ENCODE measurements around the gene SLC26A1. TPM values are rescaled to one million over a fixed set of nuclear protein-coding genes. Genes with fewer than 3 reads are reported as not detected.

The SLC26A1 gene
- total RNA-seq, 3 donors from 2014 or later: 0.33 to 0.48 (median 0.44) TPM

DNA sequence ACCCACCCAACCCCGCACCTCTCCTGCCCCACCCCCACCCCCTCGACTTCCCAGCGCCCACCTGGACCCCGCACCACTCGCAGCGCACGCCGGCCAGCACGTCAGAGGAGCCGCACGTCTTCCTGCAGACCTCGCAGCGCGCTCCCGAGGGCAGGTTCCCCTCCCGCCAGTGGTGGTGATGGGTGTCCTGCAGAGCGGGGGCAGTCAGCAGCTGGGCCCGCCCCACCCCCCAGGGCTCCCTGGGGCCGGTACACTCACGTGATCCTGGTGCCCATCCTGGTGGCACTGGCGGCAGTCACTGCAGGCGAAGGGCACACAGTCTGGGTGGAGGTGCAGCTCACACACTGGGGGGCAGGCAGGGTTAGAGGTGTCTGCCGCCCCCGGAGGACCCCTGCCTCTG is 25.0 kb downstream of the SLC26A1 start:
- H3K27ac ChIP-seq: no peak overlapping the region
- peaks cover 16% of the 10 kb centered on the region in 2 donors for H3K4me1 ChIP-seq
- TF ChIP-seq POLR2A (IDR thresholded peaks at IDR 0.05) (no peak), POLR2AphosphoS5 (IDR thresholded peaks at IDR 0.05) (no peak)
- TF ChIP-seq, protein P1, sequence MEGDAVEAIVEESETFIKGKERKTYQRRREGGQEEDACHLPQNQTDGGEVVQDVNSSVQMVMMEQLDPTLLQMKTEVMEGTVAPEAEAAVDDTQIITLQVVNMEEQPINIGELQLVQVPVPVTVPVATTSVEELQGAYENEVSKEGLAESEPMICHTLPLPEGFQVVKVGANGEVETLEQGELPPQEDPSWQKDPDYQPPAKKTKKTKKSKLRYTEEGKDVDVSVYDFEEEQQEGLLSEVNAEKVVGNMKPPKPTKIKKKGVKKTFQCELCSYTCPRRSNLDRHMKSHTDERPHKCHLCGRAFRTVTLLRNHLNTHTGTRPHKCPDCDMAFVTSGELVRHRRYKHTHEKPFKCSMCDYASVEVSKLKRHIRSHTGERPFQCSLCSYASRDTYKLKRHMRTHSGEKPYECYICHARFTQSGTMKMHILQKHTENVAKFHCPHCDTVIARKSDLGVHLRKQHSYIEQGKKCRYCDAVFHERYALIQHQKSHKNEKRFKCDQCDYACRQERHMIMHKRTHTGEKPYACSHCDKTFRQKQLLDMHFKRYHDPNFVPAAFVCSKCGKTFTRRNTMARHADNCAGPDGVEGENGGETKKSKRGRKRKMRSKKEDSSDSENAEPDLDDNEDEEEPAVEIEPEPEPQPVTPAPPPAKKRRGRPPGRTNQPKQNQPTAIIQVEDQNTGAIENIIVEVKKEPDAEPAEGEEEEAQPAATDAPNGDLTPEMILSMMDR (IDR thresholded peaks at IDR 0.05): no peak
- no peak overlapping the region for H3K4me3 ChIP-seq
- H3K36me3 ChIP-seq: no peaks in the 10 kb centered on the region
- no peak for DNase-seq (ENCODE audit: low spot score in 2 of 2)
- intact Hi-C loops (cut with DNase I; ENCODE audit: low total_unique reads): no loop called here
- no peaks in the 10 kb centered on the region for H3K27me3 ChIP-seq
- no peaks in the 10 kb centered on the region for H3K9me3 ChIP-seq

DNA sequence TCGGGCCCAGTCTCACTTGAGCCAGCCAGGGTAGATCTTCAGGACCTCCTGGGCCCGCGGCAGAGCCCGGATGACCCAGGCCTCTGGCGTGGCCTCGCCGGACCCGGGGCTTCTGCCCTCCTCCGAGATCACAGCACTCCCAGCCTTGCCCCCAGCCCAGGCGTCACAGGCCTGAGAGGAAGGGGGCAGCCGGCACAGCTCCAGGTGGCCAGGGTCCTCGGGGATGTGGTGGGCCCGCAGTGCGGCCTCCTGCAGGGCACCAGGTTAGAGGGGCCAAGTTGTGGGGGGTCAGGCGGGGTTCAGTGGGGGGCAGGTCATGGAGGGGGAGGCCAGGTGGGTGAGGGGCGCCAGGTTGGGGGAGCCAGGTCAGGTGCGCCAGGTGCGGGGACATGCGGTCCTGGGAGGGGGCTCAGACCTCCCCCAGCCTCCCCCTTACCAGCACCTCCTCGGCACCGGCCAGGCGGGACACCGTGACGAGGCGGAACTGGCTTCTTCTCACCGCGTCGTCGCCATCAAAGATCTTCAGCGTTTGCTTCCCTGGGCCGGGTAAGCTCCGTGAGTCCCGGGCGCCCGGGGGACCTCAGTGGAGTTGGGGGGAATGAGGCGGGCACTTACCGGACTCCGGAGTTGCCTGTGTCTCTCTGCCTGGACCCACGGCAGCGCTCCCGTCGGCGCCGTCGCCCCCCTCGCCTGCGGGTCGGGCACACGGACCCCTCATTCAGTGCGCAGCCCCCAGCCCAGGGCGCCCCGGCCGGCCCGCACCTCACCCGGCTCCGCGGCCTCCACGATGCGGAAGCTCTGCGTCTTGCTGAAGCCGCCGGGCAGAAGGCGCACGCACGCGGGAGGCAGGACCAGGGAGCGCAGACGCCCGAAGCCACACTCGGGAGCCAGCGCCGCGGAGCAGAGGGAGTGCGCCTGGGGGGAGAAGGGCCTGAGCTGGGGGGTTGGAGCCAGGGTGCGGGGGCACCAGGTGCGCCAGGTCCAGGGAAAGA is 25.8 kb downstream of the SLC26A1 start:
- Histone ChIP-seq H3K4me3 (no peak overlapping the region), H3K4me1 (peaks cover 10 to 13% of the 10 kb centered on the region in 2 donors), H3K36me3 (no peaks in the 10 kb centered on the region), H3K27me3 (no peaks in the 10 kb centered on the region), H3K27ac (no peak overlapping the region), H3K9me3 (no peaks in the 10 kb centered on the region)
- TF ChIP-seq, protein P1 (IDR thresholded peaks at IDR 0.05): no peak
- TF ChIP-seq POLR2AphosphoS5 (IDR thresholded peaks at IDR 0.05) (no peak), POLR2A (IDR thresholded peaks at IDR 0.05) (no peak)
- intact Hi-C loops (cut with DNase I; ENCODE audit: low total_unique reads): no loop called here
- no peak for DNase-seq (ENCODE audit: low spot score in 2 of 2)

DNA sequence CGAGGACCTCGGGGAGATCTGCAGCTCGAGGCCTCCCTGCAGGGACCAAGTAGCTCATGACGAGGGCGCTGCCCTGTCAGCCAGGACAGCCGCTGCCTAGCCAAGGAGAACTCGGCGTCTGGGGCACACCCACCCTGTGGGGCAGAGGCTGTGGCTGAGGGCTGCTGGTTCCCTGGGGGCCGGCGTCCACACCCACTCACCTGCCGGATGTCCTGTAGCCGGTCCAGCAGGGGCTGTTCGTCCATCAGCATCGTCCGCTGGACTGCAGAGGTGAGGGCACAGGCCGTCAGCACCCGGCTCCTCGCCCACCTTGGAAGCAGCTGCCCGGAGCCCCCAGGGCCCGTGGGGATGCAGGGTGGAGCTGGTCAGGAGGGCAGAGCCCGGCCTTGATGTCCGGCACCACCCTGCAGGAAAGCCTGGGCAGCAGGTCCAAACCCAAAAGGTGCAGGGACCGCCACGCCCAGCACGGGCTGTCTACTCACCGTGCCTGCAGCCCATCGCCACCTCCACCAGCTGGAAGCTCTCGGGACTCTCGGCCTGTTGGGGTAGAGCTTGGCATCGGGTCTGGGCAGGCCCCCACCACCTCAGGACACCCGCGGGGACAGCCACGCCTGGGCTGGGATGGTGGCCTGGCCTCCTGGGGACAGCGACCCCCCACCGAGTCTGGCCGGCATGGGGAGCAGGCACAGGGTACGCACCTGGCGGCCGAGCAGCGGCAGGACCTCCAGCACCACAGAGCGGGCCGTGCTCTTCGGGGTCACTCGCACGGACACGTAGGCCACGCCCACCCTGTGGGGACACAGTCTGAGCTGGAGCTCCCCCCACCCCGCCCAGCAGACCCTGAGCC is 26.7 kb downstream of the SLC26A1 start:
- peaks cover under 1 to 4% of the 10 kb centered on the region in 2 donors for H3K4me1 ChIP-seq
- no peaks in the 10 kb centered on the region for H3K9me3 ChIP-seq
- no peaks in the 10 kb centered on the region for H3K36me3 ChIP-seq
- intact Hi-C loops (cut with DNase I; ENCODE audit: low total_unique reads): no loop called here
- H3K27me3 ChIP-seq: no peaks in the 10 kb centered on the region
- H3K27ac ChIP-seq: no peak overlapping the region
- no peak for DNase-seq (ENCODE audit: low spot score in 2 of 2)
- H3K4me3 ChIP-seq: no peak overlapping the region
- TF ChIP-seq, protein P1 (IDR thresholded peaks at IDR 0.05): no peak
- TF ChIP-seq POLR2AphosphoS5 (IDR thresholded peaks at IDR 0.05) (no peak), POLR2A (IDR thresholded peaks at IDR 0.05) (no peak)

DNA sequence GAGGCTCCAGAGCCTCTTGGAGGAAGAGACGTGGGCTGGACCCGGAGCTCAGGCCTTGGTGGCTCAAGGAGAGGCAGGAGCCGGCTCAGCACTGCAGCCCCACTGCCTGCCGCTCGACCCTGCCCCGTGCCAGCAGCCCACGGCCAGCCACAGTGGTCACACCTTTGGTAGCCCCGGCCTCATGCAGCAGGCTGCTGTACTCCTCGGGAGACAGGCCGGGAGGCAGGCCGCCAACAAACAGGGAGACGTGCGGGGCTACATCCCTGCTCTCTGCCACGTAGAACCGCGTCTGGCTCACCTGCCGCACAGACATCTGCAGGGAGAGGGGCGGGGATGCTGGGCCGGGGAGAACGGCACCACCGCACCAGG is 27.5 kb downstream of the SLC26A1 start:
- Histone ChIP-seq H3K4me3 (no peak overlapping the region), H3K9me3 (no peaks in the 10 kb centered on the region), H3K36me3 (no peaks in the 10 kb centered on the region), H3K27ac (no peak overlapping the region), H3K4me1 (no peaks in the 10 kb centered on the region), H3K27me3 (no peaks in the 10 kb centered on the region)
- DNase-seq (ENCODE audit: low spot score in 2 of 2): no peak
- TF ChIP-seq, protein P1 (IDR thresholded peaks at IDR 0.05): no peak
- TF ChIP-seq POLR2A (IDR thresholded peaks at IDR 0.05) (no peak), POLR2AphosphoS5 (IDR thresholded peaks at IDR 0.05) (no peak)
- intact Hi-C loops (cut with DNase I; ENCODE audit: low total_unique reads): no loop called here
